Right hindlimb (tissue), 1 donor: Measurements from ENCODE around the gene MAGI1.
A peak's percentile ranks its signal among the peaks of the same experiment; 100 is the strongest.

ENCODE experiments used
- DNase-seq: peaks from one replicate; pipeline ENCODE4 v3.0.0-alpha.2; 2018

Gene MAGI1

DNA sequence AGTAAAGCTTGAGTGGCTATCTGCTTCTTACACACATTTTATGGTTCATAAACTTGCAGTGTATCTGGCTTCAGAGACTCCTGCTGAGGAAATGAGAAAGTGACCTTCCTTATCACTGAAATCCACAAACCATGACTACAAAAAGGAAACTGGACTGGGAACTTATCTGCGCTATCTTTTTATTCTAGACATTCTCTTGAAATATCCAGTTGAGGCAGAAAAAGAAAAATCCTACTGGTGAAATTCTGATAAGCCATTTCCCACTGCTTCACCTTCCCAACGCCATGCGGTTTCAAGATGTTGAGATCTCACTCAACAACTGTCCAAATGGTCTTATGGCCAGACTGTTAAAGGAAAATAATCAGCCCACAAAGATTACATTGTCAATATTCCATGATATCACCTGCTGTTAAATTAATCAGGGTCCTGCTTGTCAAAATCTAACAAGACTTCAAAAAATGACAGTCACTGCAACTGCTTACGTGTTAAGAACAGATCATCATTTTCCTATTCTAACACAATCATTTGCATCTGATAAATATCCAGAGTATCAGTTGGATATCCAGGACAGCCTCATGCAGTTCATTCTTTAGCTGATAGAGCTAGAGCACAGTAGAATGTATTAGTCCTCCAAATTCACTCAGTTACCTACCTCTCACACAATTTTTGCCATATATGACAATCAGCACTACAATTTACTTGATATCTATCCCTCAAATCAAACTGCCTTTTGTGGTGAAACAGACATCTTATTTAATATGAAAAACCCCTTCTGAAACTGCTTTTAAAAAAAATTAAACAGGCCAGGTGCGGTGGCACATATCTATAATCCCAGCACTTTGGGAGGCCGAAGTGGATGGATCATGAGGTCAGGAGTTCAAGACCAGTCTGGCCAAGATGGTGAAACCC is 538.1 kb downstream of the MAGI1 start:
- no peak for DNase-seq

DNA sequence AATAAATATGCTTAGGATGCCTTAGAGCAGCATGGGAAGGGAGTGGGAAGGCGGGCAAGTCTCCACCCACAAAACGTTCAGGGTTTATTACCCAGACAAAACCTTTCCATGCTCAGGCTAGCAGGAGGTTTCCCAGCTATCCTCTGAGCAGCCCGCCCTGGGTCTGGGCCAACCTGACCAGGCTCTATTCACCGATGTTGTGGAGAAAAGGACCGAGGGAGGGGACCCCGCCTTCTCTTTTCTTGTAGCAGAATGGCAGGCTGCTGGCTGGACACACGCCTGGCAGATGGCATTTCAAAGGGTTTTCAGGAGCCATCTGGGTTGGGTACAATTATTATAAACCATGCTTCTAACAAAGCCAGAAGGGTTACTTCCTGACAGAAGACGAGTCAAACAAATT is 540.9 kb downstream of the MAGI1 start:
- no peak for DNase-seq

GRCh38 chr3:65497236-65497635 is 541.5 kb downstream of the MAGI1 start:
- DNase-seq = no peak

GRCh38 chr3:65493938-65494337 is 544.8 kb downstream of the MAGI1 start:
- DNase-seq = no peak

DNA sequence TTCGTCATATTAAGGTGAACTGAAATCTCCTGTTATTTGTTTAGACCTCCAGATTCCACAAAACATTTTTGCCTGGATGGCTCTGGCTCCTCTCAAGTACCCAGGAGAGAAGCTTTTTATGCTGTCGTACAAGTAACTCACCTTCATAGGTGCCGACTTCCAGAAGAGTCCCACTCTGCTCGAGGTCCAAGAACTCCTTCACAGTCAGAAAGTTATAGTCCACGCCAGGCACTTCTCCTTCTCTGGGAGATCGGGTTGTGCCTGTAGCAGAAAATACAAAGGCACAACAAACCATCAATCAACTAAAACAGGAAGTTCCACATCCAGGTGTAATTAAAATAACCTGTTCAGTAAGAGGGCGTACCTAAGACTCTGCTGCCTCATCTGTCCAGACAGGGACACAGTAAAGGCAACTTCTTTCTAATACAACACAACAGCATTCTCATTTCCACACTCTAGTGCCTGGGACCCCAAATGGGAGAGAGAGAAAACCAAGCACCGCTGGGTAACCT is 545.3 kb downstream of the MAGI1 start:
- no peak for DNase-seq

GRCh38 chr3:65492249-65492648 is 546.5 kb downstream of the MAGI1 start:
- no peak for DNase-seq

GRCh38 chr3:65490114-65490513 is 548.6 kb downstream of the MAGI1 start:
- no peak for DNase-seq

- DNase-seq = no peak
Observed at GRCh38 chr3:65489253-65489652, 549.5 kb downstream of the MAGI1 start.

GRCh38 chr3:65485826-65486469 is 552.8 kb downstream of the MAGI1 start:
- no peak for DNase-seq

DNA sequence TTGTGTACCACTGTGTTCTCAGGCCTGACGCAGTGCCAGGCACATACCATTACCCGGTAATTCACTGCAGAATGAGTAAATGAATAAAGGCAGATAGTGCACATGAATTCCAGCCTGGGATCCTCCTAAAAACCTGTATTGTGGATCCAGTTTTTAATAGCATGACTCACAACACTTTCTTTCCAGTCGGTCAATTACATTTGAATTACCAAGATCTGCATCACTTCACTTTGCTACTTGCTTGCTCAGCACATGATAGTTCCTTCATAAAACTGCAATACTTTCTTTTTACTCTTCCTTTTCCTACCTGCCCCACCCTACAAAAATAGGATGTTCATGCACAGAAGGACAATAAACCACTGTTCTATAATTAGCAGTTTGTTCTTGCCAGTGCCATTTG is 553.8 kb downstream of the MAGI1 start:
- DNase-seq = no peak

DNA sequence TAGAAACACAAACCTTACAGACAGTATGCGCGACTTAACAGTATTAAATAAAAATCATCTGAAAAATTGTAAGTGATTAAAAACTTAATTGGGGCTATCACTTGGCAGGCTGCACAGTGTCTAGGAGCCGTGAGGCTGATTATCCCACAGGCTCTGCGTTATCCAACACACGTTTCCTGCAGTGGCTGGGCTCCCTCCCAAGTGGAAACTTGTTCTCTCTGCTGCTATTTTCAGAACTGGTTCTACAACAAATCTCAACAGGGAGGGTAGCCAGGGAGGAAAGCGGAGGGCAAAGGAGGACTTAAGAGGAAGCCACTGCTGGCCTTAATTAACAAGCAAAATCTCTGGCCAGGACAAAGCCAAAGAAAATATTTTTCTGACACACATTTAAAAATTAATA is 555.2 kb downstream of the MAGI1 start:
- DNase-seq = peak; percentile 74

GRCh38 chr3:65483011-65483410 is 555.7 kb downstream of the MAGI1 start:
- no peak for DNase-seq

DNA sequence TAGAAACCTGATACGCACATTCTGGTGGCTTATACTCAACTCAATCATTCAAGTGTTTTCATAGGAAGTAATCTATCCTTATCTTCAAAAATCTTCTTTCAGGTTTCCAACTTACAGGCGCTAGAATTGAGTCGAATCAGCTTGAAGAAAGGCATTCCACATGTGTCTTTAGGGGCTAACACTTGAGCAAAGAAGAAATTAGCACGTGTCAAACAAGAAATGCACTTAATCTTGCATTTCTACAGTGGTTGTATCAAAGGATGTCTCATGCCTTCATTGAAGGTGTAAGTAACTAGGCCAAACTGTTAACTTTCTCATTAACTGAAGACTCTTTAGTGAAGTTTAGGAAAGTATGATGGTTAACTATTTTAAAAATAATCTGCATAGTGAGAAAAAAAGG is 557.6 kb downstream of the MAGI1 start:
- no peak for DNase-seq

DNA sequence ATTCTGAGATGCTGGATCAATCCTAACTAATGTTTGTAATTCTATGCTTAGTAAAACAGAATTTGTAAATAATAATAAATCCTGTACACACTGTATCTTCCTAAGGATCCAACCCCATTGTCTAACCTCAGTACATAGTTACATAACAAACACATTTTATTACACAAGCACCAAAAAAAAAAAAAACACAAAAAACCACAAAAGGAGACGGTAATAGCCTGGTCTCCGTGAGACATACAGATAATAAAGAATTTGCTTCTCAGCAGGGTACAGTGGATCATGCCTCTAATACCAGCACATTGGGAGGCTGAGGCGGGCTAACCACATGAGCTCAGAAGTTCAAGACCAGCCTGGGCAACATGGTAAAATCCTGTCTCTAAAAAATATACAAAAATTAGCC is 558.7 kb downstream of the MAGI1 start:
- no peak for DNase-seq

- DNase-seq = no peak
Observed at GRCh38 chr3:65478551-65479500, 559.9 kb downstream of the MAGI1 start.

- DNase-seq = no peak
Observed at GRCh38 chr3:65473736-65474135, 565.0 kb downstream of the MAGI1 start.

- DNase-seq = no peak
Observed at GRCh38 chr3:65472501-65472900, 566.2 kb downstream of the MAGI1 start.

DNA sequence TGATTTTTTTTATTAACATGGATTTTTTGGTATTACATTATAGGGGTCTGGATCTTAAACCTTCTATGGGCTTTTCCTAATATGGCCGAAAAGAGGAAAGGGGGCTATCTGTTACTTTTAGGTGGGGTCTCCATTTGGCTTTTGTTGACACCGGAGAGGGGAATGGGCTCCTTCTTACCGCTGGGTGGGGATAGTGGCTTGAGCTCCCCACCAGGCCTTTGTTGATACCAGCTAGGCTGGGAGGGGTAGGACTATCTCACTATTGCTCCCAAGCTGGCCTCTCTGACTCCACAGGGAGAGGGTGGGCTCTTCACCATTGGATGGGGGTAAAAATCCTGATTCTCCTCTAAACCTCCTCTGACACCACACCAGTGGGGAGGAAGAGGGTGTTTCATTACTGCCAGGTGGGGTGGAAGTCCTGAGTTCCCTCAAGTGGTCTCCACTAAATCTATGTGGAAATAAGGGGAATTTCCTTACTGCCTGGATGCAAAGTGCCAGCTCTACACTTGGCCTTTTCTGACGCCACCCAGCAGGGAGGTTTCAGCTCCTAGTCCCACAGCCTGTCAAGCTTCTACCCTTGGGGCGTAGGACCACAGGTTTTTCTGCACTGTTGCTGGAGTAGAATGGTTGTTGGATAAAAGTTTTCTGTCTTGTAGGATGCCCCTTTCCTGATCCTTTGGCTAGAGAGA is 572.3 kb downstream of the MAGI1 start:
- DNase-seq = no peak

GRCh38 chr3:65449841-65450428 is 588.8 kb downstream of the MAGI1 start:
- no peak for DNase-seq

GRCh38 chr3:65448120-65448519 is 590.6 kb downstream of the MAGI1 start:
- DNase-seq = no peak

- no peak for DNase-seq
Observed at GRCh38 chr3:65445573-65446169, 593.0 kb downstream of the MAGI1 start.

DNA sequence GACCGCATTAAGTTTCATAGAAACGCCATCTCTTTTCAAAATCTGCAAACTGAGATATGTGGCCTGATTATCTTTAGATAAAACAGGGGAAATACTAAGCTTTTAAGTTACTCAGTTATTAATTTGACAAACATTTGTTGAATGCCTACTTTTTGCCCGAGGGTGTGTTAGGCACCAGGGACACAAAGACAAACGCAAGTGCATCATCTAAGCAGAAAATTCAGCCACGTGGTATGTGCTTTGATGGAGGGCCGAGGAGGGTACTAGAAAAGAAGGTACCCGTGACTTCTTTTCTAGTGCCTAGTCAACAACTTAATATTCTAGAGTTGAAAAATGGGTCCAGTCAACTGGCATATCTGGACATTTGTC is 594.3 kb downstream of the MAGI1 start:
- no peak for DNase-seq
